Measurements from ENCODE around the gene POLR2H.

The POLR2H gene

DNA sequence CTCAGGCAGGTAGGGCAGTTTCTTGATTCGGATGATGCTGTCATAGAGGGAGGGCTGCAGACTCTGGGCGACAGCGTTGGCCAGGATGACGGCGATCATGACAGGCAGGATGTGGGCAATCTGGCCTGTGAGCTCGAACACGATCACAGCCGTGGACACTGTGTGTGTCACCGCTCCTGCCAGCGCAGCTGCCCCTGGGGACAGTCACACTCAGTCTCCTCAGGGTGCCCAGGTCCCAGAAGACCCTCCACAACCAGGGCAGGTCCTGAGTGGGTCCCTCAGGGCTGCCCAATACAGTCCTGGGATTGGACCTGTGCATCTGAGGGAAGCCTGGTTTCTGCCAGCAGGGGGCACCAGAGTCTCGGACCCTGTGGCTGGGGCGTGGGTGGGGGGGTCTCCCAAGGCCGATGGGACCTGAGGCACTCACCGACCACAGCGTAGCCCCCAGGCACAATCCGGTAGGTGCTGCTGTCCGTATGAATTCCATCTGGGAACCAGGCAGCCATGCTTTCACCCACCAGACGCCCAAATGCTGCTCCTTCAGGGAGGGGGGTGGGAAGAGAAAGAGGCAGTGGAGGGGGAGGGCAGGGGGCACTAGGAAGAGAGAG, 7.3 kb upstream of the POLR2H start:
- TF ChIP-seq ZBTB7A (IDR thresholded peaks at IDR 0.05; ENCODE audit: low read depth) (peak; percentile 85), FOXM1 (IDR thresholded peaks at IDR 0.05; ENCODE audit: borderline replicate concordance, low read depth) (no peak), USF1 (IDR thresholded peaks at IDR 0.05) (no peak), MAX (IDR thresholded peaks at IDR 0.05) (no peak), TAF1 (IDR thresholded peaks at IDR 0.05; ENCODE audit: low read depth) (no peak), EGR1 (IDR thresholded peaks at IDR 0.05) (peak; percentile 83), CREB1 (IDR thresholded peaks at IDR 0.05; ENCODE audit: low read depth) (no peak), CEBPB (IDR thresholded peaks at IDR 0.05) (no peak), NFIC (IDR thresholded peaks at IDR 0.05) (no peak), RAD21 (IDR thresholded peaks at IDR 0.05; ENCODE audit: low read depth) (peak; percentile 67), EP300 (IDR thresholded peaks at IDR 0.05; ENCODE audit: borderline replicate concordance) (no peak), TEAD4 (IDR thresholded peaks at IDR 0.05) (no peak), TCF12 (IDR thresholded peaks at IDR 0.05; ENCODE audit: low read depth) (no peak), YY1 (IDR thresholded peaks at IDR 0.05; ENCODE audit: low read depth) (no peak)
- TF ChIP-seq, protein P1, sequence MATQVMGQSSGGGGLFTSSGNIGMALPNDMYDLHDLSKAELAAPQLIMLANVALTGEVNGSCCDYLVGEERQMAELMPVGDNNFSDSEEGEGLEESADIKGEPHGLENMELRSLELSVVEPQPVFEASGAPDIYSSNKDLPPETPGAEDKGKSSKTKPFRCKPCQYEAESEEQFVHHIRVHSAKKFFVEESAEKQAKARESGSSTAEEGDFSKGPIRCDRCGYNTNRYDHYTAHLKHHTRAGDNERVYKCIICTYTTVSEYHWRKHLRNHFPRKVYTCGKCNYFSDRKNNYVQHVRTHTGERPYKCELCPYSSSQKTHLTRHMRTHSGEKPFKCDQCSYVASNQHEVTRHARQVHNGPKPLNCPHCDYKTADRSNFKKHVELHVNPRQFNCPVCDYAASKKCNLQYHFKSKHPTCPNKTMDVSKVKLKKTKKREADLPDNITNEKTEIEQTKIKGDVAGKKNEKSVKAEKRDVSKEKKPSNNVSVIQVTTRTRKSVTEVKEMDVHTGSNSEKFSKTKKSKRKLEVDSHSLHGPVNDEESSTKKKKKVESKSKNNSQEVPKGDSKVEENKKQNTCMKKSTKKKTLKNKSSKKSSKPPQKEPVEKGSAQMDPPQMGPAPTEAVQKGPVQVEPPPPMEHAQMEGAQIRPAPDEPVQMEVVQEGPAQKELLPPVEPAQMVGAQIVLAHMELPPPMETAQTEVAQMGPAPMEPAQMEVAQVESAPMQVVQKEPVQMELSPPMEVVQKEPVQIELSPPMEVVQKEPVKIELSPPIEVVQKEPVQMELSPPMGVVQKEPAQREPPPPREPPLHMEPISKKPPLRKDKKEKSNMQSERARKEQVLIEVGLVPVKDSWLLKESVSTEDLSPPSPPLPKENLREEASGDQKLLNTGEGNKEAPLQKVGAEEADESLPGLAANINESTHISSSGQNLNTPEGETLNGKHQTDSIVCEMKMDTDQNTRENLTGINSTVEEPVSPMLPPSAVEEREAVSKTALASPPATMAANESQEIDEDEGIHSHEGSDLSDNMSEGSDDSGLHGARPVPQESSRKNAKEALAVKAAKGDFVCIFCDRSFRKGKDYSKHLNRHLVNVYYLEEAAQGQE (IDR thresholded peaks at IDR 0.05; ENCODE audit: low read depth): no peak

DNA sequence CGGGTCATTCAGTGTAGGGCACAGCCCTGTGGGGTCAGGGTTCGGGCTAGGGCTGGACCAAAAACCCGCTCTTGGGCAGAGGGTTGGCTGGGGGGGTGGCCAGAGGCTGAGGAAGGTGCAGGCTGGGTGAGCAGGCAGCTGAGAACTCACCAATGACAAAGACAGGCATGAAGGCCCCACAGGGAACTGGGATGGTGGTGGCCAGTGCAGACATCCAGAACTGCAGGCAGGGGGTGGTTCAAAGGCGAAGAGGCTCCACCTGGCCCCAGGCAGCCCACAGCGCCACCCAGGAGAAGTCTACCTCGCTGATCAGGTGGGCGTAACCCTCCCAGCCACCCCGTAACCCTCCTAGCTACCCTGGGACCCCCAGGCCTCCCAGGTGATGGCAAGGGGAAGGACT, 6.8 kb upstream of the POLR2H start:
- TF ChIP-seq CREB1 (IDR thresholded peaks at IDR 0.05; ENCODE audit: low read depth) (no peak), NFIC (IDR thresholded peaks at IDR 0.05) (no peak)
- TF ChIP-seq, protein P1 (IDR thresholded peaks at IDR 0.05; ENCODE audit: low read depth): no peak

GRCh38 chr3:184355261-184356040, 6.1 kb upstream of the POLR2H start:
- TF ChIP-seq USF1 (IDR thresholded peaks at IDR 0.05): no peak
- TF ChIP-seq EGR1 (IDR thresholded peaks at IDR 0.05): no peak
- no peak for TF ChIP-seq CREB1 (IDR thresholded peaks at IDR 0.05; ENCODE audit: low read depth)
- TF ChIP-seq MAX (IDR thresholded peaks at IDR 0.05): no peak
- no peak for TF ChIP-seq FOXM1 (IDR thresholded peaks at IDR 0.05; ENCODE audit: borderline replicate concordance, low read depth)
- TF ChIP-seq EP300 (IDR thresholded peaks at IDR 0.05; ENCODE audit: borderline replicate concordance): no peak
- TF ChIP-seq, protein P1 (IDR thresholded peaks at IDR 0.05; ENCODE audit: low read depth): no peak
- TF ChIP-seq ZBTB7A (IDR thresholded peaks at IDR 0.05; ENCODE audit: low read depth): no peak
- no peak for TF ChIP-seq CEBPB (IDR thresholded peaks at IDR 0.05)
- no peak for TF ChIP-seq YY1 (IDR thresholded peaks at IDR 0.05; ENCODE audit: low read depth)
- no peak for TF ChIP-seq NFIC (IDR thresholded peaks at IDR 0.05)
- no peak for TF ChIP-seq TCF12 (IDR thresholded peaks at IDR 0.05; ENCODE audit: low read depth)
- TF ChIP-seq RAD21 (IDR thresholded peaks at IDR 0.05; ENCODE audit: low read depth): no peak
- no peak for TF ChIP-seq TEAD4 (IDR thresholded peaks at IDR 0.05)
